ENCODE results near the gene DZIP3. TPM values are rescaled to one million over a fixed set of nuclear protein-coding genes. Genes with fewer than 3 reads are reported as not detected.
"Not testable (repeated sequence)": the region's sequence is repeated elsewhere in the genome, so short reads cannot be mapped to it uniquely, and the experiment has no call there.

DZIP3 gene
- total and polyA plus RNA-seq, 4 donors = 39.0 to 67.9 (median 48.0) TPM

GRCh38 chr3:108664266-108664665 is 74.7 kb downstream of the DZIP3 start:
- H3K27ac ChIP-seq (ENCODE audit: low read depth, low read length) = no peak overlapping the region
- no CpG with 5 or more reads among the region's 1 CpG for WGBS (ENCODE audit: insufficient coverage)
- no peaks in the 10 kb centered on the region for H3K4me1 ChIP-seq (ENCODE audit: control insufficient read depth, insufficient read depth, low read length)
- H3K36me3 ChIP-seq (ENCODE audit: control insufficient read depth, insufficient read depth, low read length) = no peaks in the 10 kb centered on the region
- H3K9me3 ChIP-seq (ENCODE audit: control insufficient read depth, insufficient read depth, low read length) = no peaks in the 10 kb centered on the region
- no peaks in the 10 kb centered on the region for H3K27me3 ChIP-seq (ENCODE audit: control insufficient read depth, insufficient read depth, low read length)
- no peak overlapping the region for H3K4me3 ChIP-seq (ENCODE audit: low read depth, low read length)
- DNase-seq (ENCODE audit: low read depth in 4 of 6, low spot score in 6 of 6) = peak in 3 of 6 donors; percentile 4 to 26 (median 10)

- Histone ChIP-seq H3K27me3 (ENCODE audit: control insufficient read depth, insufficient read depth, low read length) (no peaks in the 10 kb centered on the region), H3K27ac (ENCODE audit: low read depth, low read length) (no peak overlapping the region), H3K4me3 (ENCODE audit: low read depth, low read length) (no peak overlapping the region), H3K4me1 (ENCODE audit: control insufficient read depth, insufficient read depth, low read length) (no peaks in the 10 kb centered on the region), H3K36me3 (ENCODE audit: control insufficient read depth, insufficient read depth, low read length) (no peaks in the 10 kb centered on the region), H3K9me3 (ENCODE audit: control insufficient read depth, insufficient read depth, low read length) (no peaks in the 10 kb centered on the region)
- no peak for DNase-seq (ENCODE audit: low read depth in 4 of 6, low spot score in 6 of 6)
- WGBS (ENCODE audit: insufficient coverage) = no CpG with 5 or more reads among the region's 1 CpG
These were observed 77.8 kb downstream of the DZIP3 start for GRCh38 chr3:108667312-108667711.

GRCh38 chr3:108669208-108669607 is 79.7 kb downstream of the DZIP3 start:
- H3K4me1 ChIP-seq (ENCODE audit: control insufficient read depth, insufficient read depth, low read length) = no peaks in the 10 kb centered on the region
- H3K27ac ChIP-seq (ENCODE audit: low read depth, low read length) = no peak overlapping the region
- no peaks in the 10 kb centered on the region for H3K36me3 ChIP-seq (ENCODE audit: control insufficient read depth, insufficient read depth, low read length)
- no peak for DNase-seq (ENCODE audit: low read depth in 4 of 6, low spot score in 6 of 6)
- no peak overlapping the region for H3K4me3 ChIP-seq (ENCODE audit: low read depth, low read length)
- no peaks in the 10 kb centered on the region for H3K27me3 ChIP-seq (ENCODE audit: control insufficient read depth, insufficient read depth, low read length)
- no peaks in the 10 kb centered on the region for H3K9me3 ChIP-seq (ENCODE audit: control insufficient read depth, insufficient read depth, low read length)

GRCh38 chr3:108672701-108673100 is 83.2 kb downstream of the DZIP3 start:
- H3K27ac ChIP-seq (ENCODE audit: low read depth, low read length) = no peak overlapping the region
- no peaks in the 10 kb centered on the region for H3K36me3 ChIP-seq (ENCODE audit: control insufficient read depth, insufficient read depth, low read length)
- no peaks in the 10 kb centered on the region for H3K27me3 ChIP-seq (ENCODE audit: control insufficient read depth, insufficient read depth, low read length)

GRCh38 chr3:108673988-108674661 is 84.6 kb downstream of the DZIP3 start:
- Histone ChIP-seq H3K27me3 (ENCODE audit: control insufficient read depth, insufficient read depth, low read length) (no peaks in the 10 kb centered on the region), H3K36me3 (ENCODE audit: control insufficient read depth, insufficient read depth, low read length) (no peaks in the 10 kb centered on the region), H3K4me1 (ENCODE audit: control insufficient read depth, insufficient read depth, low read length) (no peaks in the 10 kb centered on the region), H3K9me3 (ENCODE audit: control insufficient read depth, insufficient read depth, low read length) (no peaks in the 10 kb centered on the region), H3K4me3 (ENCODE audit: low read depth, low read length) (no peak overlapping the region), H3K27ac (ENCODE audit: low read depth, low read length) (no peak overlapping the region)
- DNase-seq (ENCODE audit: low read depth in 4 of 6, low spot score in 6 of 6) = no peak
- no CpG with 5 or more reads among the region's 3 CpGs for WGBS (ENCODE audit: insufficient coverage)

More at GRCh38 chr3:108672701-108673100, 83.2 kb downstream of the DZIP3 start:
- Histone ChIP-seq H3K9me3 (ENCODE audit: control insufficient read depth, insufficient read depth, low read length) (no peaks in the 10 kb centered on the region), H3K4me3 (ENCODE audit: low read depth, low read length) (no peak overlapping the region), H3K4me1 (ENCODE audit: control insufficient read depth, insufficient read depth, low read length) (no peaks in the 10 kb centered on the region)
- peak in 1 of 6 donors; percentile 65 for DNase-seq (ENCODE audit: low read depth in 4 of 6, low spot score in 6 of 6)

- Histone ChIP-seq H3K4me3 (ENCODE audit: low read depth, low read length) (no peak overlapping the region), H3K36me3 (ENCODE audit: control insufficient read depth, insufficient read depth, low read length) (no peaks in the 10 kb centered on the region), H3K27me3 (ENCODE audit: control insufficient read depth, insufficient read depth, low read length) (no peaks in the 10 kb centered on the region), H3K27ac (ENCODE audit: low read depth, low read length) (no peak overlapping the region), H3K9me3 (ENCODE audit: control insufficient read depth, insufficient read depth, low read length) (no peaks in the 10 kb centered on the region), H3K4me1 (ENCODE audit: control insufficient read depth, insufficient read depth, low read length) (no peaks in the 10 kb centered on the region)
- DNase-seq (ENCODE audit: low read depth in 4 of 6, low spot score in 6 of 6) = no peak
- WGBS (ENCODE audit: insufficient coverage) = no CpG with 5 or more reads among the region's 1 CpG
These were observed 88.3 kb downstream of the DZIP3 start for GRCh38 chr3:108677811-108678210.

- H3K4me3 ChIP-seq (ENCODE audit: low read depth, low read length); DNase-seq (ENCODE audit: low read depth in 4 of 6, low spot score in 6 of 6); H3K27me3 ChIP-seq (ENCODE audit: control insufficient read depth, insufficient read depth, low read length); H3K36me3 ChIP-seq (ENCODE audit: control insufficient read depth, insufficient read depth, low read length); H3K4me1 ChIP-seq (ENCODE audit: control insufficient read depth, insufficient read depth, low read length); H3K27ac ChIP-seq (ENCODE audit: low read depth, low read length); H3K9me3 ChIP-seq (ENCODE audit: control insufficient read depth, insufficient read depth, low read length): not testable (repeated sequence)
- 71% methylated on average over 1 of the region's 2 CpGs for WGBS (ENCODE audit: insufficient coverage)
These were observed 102.8 kb downstream of the DZIP3 start for GRCh38 chr3:108692286-108692685.

- Histone ChIP-seq H3K4me1 (ENCODE audit: control insufficient read depth, insufficient read depth, low read length) (no peaks in the 10 kb centered on the region), H3K27ac (ENCODE audit: low read depth, low read length) (no peak overlapping the region), H3K36me3 (ENCODE audit: control insufficient read depth, insufficient read depth, low read length) (no peaks in the 10 kb centered on the region), H3K4me3 (ENCODE audit: low read depth, low read length) (no peak overlapping the region), H3K9me3 (ENCODE audit: control insufficient read depth, insufficient read depth, low read length) (no peaks in the 10 kb centered on the region), H3K27me3 (ENCODE audit: control insufficient read depth, insufficient read depth, low read length) (no peaks in the 10 kb centered on the region)
- no peak for DNase-seq (ENCODE audit: low read depth in 4 of 6, low spot score in 6 of 6)
- no CpG with 5 or more reads among the region's 1 CpG for WGBS (ENCODE audit: insufficient coverage)
These were observed 108.9 kb downstream of the DZIP3 start for GRCh38 chr3:108698461-108698860.

- Histone ChIP-seq H3K36me3 (ENCODE audit: control insufficient read depth, insufficient read depth, low read length) (no peaks in the 10 kb centered on the region), H3K4me3 (ENCODE audit: low read depth, low read length) (no peak overlapping the region), H3K4me1 (ENCODE audit: control insufficient read depth, insufficient read depth, low read length) (no peaks in the 10 kb centered on the region), H3K9me3 (ENCODE audit: control insufficient read depth, insufficient read depth, low read length) (peaks cover 3% of the 10 kb centered on the region), H3K27ac (ENCODE audit: low read depth, low read length) (no peak overlapping the region), H3K27me3 (ENCODE audit: control insufficient read depth, insufficient read depth, low read length) (no peaks in the 10 kb centered on the region)
- DNase-seq (ENCODE audit: low read depth in 4 of 6, low spot score in 6 of 6) = no peak
- no CpG with 5 or more reads among the region's 1 CpG for WGBS (ENCODE audit: insufficient coverage)
These were observed 115.5 kb downstream of the DZIP3 start for GRCh38 chr3:108705045-108705444.

- no peaks in the 10 kb centered on the region for H3K4me1 ChIP-seq (ENCODE audit: control insufficient read depth, insufficient read depth, low read length)
- no peaks in the 10 kb centered on the region for H3K27me3 ChIP-seq (ENCODE audit: control insufficient read depth, insufficient read depth, low read length)
- no peak overlapping the region for H3K4me3 ChIP-seq (ENCODE audit: low read depth, low read length)
- peak in 1 of 6 donors; percentile 63 for DNase-seq (ENCODE audit: low read depth in 4 of 6, low spot score in 6 of 6)
- no peaks in the 10 kb centered on the region for H3K9me3 ChIP-seq (ENCODE audit: control insufficient read depth, insufficient read depth, low read length)
- no peak overlapping the region for H3K27ac ChIP-seq (ENCODE audit: low read depth, low read length)
- 100% methylated on average over 1 of the region's 5 CpGs for WGBS (ENCODE audit: insufficient coverage)
- H3K36me3 ChIP-seq (ENCODE audit: control insufficient read depth, insufficient read depth, low read length) = no peaks in the 10 kb centered on the region
These were observed 123.5 kb downstream of the DZIP3 start for GRCh38 chr3:108713009-108713516.

Data from spinal cord (tissue), 10 donors.